Measurements from ENCODE around the gene LIX1L.
"Not testable (repeated sequence)": the region's sequence is repeated elsewhere in the genome, so short reads cannot be mapped to it uniquely, and the experiment has no call there.

- not testable (repeated sequence) for TF ChIP-seq CTCF (IDR thresholded peaks at IDR 0.05); ZFX (IDR thresholded peaks at IDR 0.05; ENCODE audit: borderline replicate concordance)
Measured at GRCh38 chr1:145932522-145933009, 25.3 kb downstream of the LIX1L start.

Measured in 22Rv1 (cell line).